HCT116 (cell line): ENCODE results near the gene CDH1. TPM values are rescaled to one million over a fixed set of nuclear protein-coding genes. Genes with fewer than 3 reads are reported as not detected.

Experiments used
- ATAC-seq: fragments of 200-7000 bp; cut with Tn5 transposase; 2 replicates; pipeline ENCODE4 v1.9.1; 2020; ENCODE audit warnings: mild to moderate bottlenecking, moderate library complexity
- BruUV-seq: library from RNA; stranded (reverse); fragments of 400-500 nt; replicated peaks from 2 replicates; lab custom pipeline; 2021; lab: Mats Ljungman, UMichigan
- CTCF ChIA-PET: fragments of 300-600 bp; sonication (Branson Sonifier 250); formaldehyde crosslinking; loops from one replicate; lab custom pipeline; 2021; ENCODE audit warnings: antibody characterized with exemption; lab: Charles Lee
- POLR2A ChIA-PET: fragments of 300-600, 350-600 bp; sonication (Branson Sonifier 250); formaldehyde crosslinking; loops from one replicate; lab custom pipeline; 2021; ENCODE audit warnings: antibody characterized with exemption; lab: Charles Lee
- RAD21 ChIA-PET, 2 experiments: fragments of 300-600 bp; sonication (Branson Sonifier 250); formaldehyde crosslinking; loops; one replicate each; lab custom pipeline; 2023; ENCODE audit warnings: low total read pairs in 2 of 2; ENCODE audit not compliant: uncharacterized antibody in 2 of 2, unreplicated experiment in 2 of 2, low non-redundant PET in 1 of 2; lab: Charles Lee
- DNase-seq: peaks from one replicate; pipeline ENCODE4 v3.0.0-alpha.2; 2010; ENCODE audit warnings: low read depth, low spot score
- H2AFZ ChIP-seq: fragments of 200-600 bp; shearing (Covaris generic), sonication (generic); 2 replicates; pipeline ENCODE4 v1.6.1; 2017; ENCODE audit warnings: low read depth, mixed run types, mixed read lengths, antibody characterized with exemption, low read length; ENCODE audit not compliant: poor library complexity, severe bottlenecking
- H3K27ac ChIP-seq: 2 replicates; pipeline ENCODE4 v1.5.1; 2012; ENCODE audit warnings: low read depth, low read length
- H3K27me3 ChIP-seq: fragments of 200-600 bp; sonication (generic); 2 replicates; pipeline ENCODE4 v1.6.1; 2016; ENCODE audit warnings: mixed run types, low read length, mixed read lengths; ENCODE audit not compliant: insufficient read depth
- H3K36me3 ChIP-seq, 2 experiments: fragments of 200-500 bp in 1 of 2; fragments of 200-600 bp in 1 of 2; sonication (Bioruptor generic) in 1 of 2; sonication (generic) in 1 of 2; 2 replicates each; pipeline versions ENCODE4 v1.5.1 to v1.6.1; 2014 to 2016; ENCODE audit warnings: low read length in 2 of 2, inconsistent platforms in 1 of 2, mixed read lengths in 1 of 2, mixed run types in 1 of 2; ENCODE audit not compliant: insufficient read depth in 2 of 2, control insufficient read depth in 1 of 2
- H3K4me1 ChIP-seq, 2 experiments: fragments of 200-600 bp in 1 of 2; sonication (generic) in 1 of 2; 2 replicates each; pipeline versions ENCODE4 v1.5.1 to v1.6.1; 2012 to 2017; ENCODE audit warnings: low read length in 2 of 2, inconsistent platforms in 1 of 2, mild to moderate bottlenecking in 1 of 2, mixed read lengths in 1 of 2, mixed run types in 1 of 2, moderate library complexity in 1 of 2; ENCODE audit not compliant: insufficient read depth in 2 of 2, control insufficient read depth in 1 of 2
- H3K4me2 ChIP-seq: fragments of 200-600 bp; sonication (generic); 2 replicates; pipeline ENCODE4 v1.6.1; 2017; ENCODE audit warnings: mixed run types, low read length, mixed read lengths
- H3K4me3 ChIP-seq, 2 experiments: fragments of 200-600 bp in 1 of 2; sonication (generic) in 1 of 2; replicated peaks in 1 of 2; 2 replicates each; pipeline ENCODE4 v1.5.1; 2011 to 2016; ENCODE audit warnings: low read length in 2 of 2, control low read depth in 1 of 2, low read depth in 1 of 2, mild to moderate bottlenecking in 1 of 2, mixed read lengths in 1 of 2, mixed run types in 1 of 2
- H3K79me2 ChIP-seq: fragments of 200-600 bp; sonication (generic); 2 replicates; pipeline ENCODE4 v1.6.1; 2017; ENCODE audit warnings: mild to moderate bottlenecking, mixed run types, low read length, moderate library complexity, mixed read lengths; ENCODE audit not compliant: insufficient read depth
- H3K9ac ChIP-seq: fragments of 200-600 bp; sonication (generic); 2 replicates; pipeline ENCODE4 v1.6.1; 2016; ENCODE audit warnings: low read length, mixed read lengths
- H3K9me2 ChIP-seq: fragments of 200-600 bp; sonication (generic), shearing (Covaris generic); 2 replicates; pipeline ENCODE4 v1.6.1; 2017; ENCODE audit warnings: mixed run types, mild to moderate bottlenecking, moderate library complexity; ENCODE audit not compliant: insufficient read depth
- H3K9me3 ChIP-seq, 2 experiments: fragments of 200-500 bp in 1 of 2; fragments of 200-600 bp in 1 of 2; sonication (Bioruptor generic) in 1 of 2; sonication (generic) in 1 of 2; 2 replicates each; pipeline ENCODE4 v1.6.1; 2014 to 2017; ENCODE audit warnings: low read length in 2 of 2, mixed read lengths in 2 of 2, inconsistent platforms in 1 of 2, low read depth in 1 of 2, mild to moderate bottlenecking in 1 of 2, mixed run types in 1 of 2, moderate library complexity in 1 of 2; ENCODE audit not compliant: control insufficient read depth in 1 of 2, insufficient read depth in 1 of 2
- H4K20me1 ChIP-seq: fragments of 200-600 bp; sonication (generic), shearing (Covaris generic); 2 replicates; pipeline ENCODE4 v1.6.1; 2017; ENCODE audit warnings: mixed run types, mild to moderate bottlenecking, moderate library complexity; ENCODE audit not compliant: insufficient read depth
- EGR1 ChIP-seq: IDR thresholded peaks from 2 replicates; pipeline ENCODE4 v1.6.1; 2012; ENCODE audit warnings: low read depth
- ELF1 ChIP-seq: IDR thresholded peaks from 2 replicates; pipeline ENCODE4 v1.6.1; 2012; ENCODE audit warnings: low read depth, borderline replicate concordance
- POLR2AphosphoS5 ChIP-seq: IDR thresholded peaks from 2 replicates; pipeline ENCODE4 v1.6.1; 2011; ENCODE audit warnings: mild to moderate bottlenecking, low read depth, low read length, moderate library complexity
- RAD21 ChIP-seq: IDR thresholded peaks from 2 replicates; pipeline ENCODE4 v1.6.1; 2012; ENCODE audit warnings: low read depth, mild to moderate bottlenecking
- SP1 ChIP-seq: IDR thresholded peaks from 2 replicates; pipeline ENCODE4 v1.6.1; 2012; ENCODE audit warnings: low read depth
- SRF ChIP-seq: IDR thresholded peaks from 2 replicates; pipeline ENCODE4 v1.6.1; 2012; ENCODE audit warnings: low read depth
- TCF7L2 ChIP-seq: IDR thresholded peaks from 2 replicates; pipeline ENCODE4 v1.7.0; 2011; ENCODE audit warnings: borderline replicate concordance, inconsistent platforms; ENCODE audit not compliant: insufficient read depth, insufficient read length; ENCODE audit errors: extremely low read depth
- intact Hi-C: fragments of 100-400 bp; cut with micrococcal nuclease; formaldehyde crosslinking; loops from 2 replicates; pipeline ENCODE4 v1.10.0; 2022
- total RNA-seq: library from RNA; stranded (reverse); gene quantifications from one replicate; pipeline ENCODE4 v1.2.1, GENCODE V29; 2021; ENCODE audit not compliant: unreplicated experiment
- TF ChIP-seq, protein P1 (sequence below): IDR thresholded peaks from 2 replicates; pipeline ENCODE4 v1.6.1; 2011; ENCODE audit warnings: mild to moderate bottlenecking, low read length, moderate library complexity; ENCODE audit not compliant: insufficient replicate concordance; ENCODE audit errors: extremely low read depth
- TF ChIP-seq, protein P2 (sequence below), 3 experiments: fragments of 200-600 bp in 1 of 3; sonication (generic) in 1 of 3; IDR thresholded peaks in 2 of 3; conservative IDR thresholded peaks in 1 of 3; 2 replicates each; pipeline ENCODE4 v1.5.1; 2012 to 2017; ENCODE audit warnings: low read depth in 2 of 3, low read length in 2 of 3, antibody characterized with exemption in 1 of 3, borderline replicate concordance in 1 of 3, control low read depth in 1 of 3, mild to moderate bottlenecking in 1 of 3, mixed read lengths in 1 of 3, mixed run types in 1 of 3, moderate library complexity in 1 of 3; ENCODE audit not compliant: insufficient read depth in 1 of 3
- TF ChIP-seq, protein P3 (sequence below): IDR thresholded peaks from 2 replicates; pipeline ENCODE4 v1.6.1; 2012
- TF ChIP-seq, protein P4 (sequence below): IDR thresholded peaks from 2 replicates; pipeline ENCODE4 v1.6.1; 2012

The CDH1 gene
- total RNA-seq, 1 experiment from 2014 or later = 73.2 TPM

DNA sequence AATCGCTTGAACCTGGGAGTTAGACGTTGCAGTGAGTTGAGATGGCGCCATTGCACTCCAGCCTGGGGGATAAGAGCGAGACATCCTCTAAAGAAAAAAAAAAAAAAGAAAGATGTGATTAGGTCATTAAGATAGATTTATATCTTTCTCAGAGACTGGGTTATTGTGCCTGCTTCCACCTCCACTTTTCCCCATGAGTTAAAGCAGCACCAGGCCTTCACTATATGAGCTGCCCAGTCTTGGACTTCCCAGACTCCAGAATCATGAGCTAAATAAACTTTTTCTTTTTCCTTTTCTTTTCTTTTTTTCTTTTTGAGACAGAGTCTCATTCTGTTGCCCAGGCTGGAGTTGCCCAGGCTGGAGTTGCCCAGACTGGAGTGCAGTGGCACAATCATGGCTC lies 19.4 kb upstream of the CDH1 start:
- ATAC-seq (no peak), DNase-seq (no peak)
- Histone ChIP-seq H3K27me3 (no peaks in the 10 kb centered on the region), H3K9me2 (no peaks in the 10 kb centered on the region), H3K9me3 (no peaks in the 10 kb centered on the region), H3K79me2 (no peaks in the 10 kb centered on the region), H3K4me1 (peaks cover 7 to 17% of the 10 kb centered on the region in 2 experiments; a peak in 3 of 4 replicates), H3K9ac (no peak overlapping the region), H2AFZ (no peak overlapping the region), H3K4me2 (no peak overlapping the region), H3K4me3 (no peak overlapping the region), H4K20me1 (no peaks in the 10 kb centered on the region), H3K36me3 (no peaks in the 10 kb centered on the region), H3K27ac (no peak overlapping the region)
- CTCF ChIA-PET = no interaction called here
- TF ChIP-seq POLR2AphosphoS5 (no peak), TCF7L2 (no peak), ELF1 (no peak), EGR1 (no peak), SRF (no peak), SP1 (no peak), RAD21 (no peak)
- TF ChIP-seq, protein P1, sequence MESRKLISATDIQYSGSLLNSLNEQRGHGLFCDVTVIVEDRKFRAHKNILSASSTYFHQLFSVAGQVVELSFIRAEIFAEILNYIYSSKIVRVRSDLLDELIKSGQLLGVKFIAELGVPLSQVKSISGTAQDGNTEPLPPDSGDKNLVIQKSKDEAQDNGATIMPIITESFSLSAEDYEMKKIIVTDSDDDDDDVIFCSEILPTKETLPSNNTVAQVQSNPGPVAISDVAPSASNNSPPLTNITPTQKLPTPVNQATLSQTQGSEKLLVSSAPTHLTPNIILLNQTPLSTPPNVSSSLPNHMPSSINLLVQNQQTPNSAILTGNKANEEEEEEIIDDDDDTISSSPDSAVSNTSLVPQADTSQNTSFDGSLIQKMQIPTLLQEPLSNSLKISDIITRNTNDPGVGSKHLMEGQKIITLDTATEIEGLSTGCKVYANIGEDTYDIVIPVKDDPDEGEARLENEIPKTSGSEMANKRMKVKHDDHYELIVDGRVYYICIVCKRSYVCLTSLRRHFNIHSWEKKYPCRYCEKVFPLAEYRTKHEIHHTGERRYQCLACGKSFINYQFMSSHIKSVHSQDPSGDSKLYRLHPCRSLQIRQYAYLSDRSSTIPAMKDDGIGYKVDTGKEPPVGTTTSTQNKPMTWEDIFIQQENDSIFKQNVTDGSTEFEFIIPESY = no peak
- TF ChIP-seq, protein P2, sequence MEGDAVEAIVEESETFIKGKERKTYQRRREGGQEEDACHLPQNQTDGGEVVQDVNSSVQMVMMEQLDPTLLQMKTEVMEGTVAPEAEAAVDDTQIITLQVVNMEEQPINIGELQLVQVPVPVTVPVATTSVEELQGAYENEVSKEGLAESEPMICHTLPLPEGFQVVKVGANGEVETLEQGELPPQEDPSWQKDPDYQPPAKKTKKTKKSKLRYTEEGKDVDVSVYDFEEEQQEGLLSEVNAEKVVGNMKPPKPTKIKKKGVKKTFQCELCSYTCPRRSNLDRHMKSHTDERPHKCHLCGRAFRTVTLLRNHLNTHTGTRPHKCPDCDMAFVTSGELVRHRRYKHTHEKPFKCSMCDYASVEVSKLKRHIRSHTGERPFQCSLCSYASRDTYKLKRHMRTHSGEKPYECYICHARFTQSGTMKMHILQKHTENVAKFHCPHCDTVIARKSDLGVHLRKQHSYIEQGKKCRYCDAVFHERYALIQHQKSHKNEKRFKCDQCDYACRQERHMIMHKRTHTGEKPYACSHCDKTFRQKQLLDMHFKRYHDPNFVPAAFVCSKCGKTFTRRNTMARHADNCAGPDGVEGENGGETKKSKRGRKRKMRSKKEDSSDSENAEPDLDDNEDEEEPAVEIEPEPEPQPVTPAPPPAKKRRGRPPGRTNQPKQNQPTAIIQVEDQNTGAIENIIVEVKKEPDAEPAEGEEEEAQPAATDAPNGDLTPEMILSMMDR (IDR thresholded peaks at IDR 0.05 in 2 of 3, conservative IDR thresholded peaks at IDR 0.05 in 1 of 3; ENCODE audit: borderline replicate concordance in 1 of 3, insufficient read depth in 1 of 3, low read depth in 2 of 3, low read length in 2 of 3) = no peak
- TF ChIP-seq, protein P3, sequence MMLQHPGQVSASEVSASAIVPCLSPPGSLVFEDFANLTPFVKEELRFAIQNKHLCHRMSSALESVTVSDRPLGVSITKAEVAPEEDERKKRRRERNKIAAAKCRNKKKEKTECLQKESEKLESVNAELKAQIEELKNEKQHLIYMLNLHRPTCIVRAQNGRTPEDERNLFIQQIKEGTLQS = no peak
- TF ChIP-seq, protein P4, sequence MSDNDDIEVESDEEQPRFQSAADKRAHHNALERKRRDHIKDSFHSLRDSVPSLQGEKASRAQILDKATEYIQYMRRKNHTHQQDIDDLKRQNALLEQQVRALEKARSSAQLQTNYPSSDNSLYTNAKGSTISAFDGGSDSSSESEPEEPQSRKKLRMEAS = no peak
- no TSS peak for BruUV-seq
- POLR2A ChIA-PET = no interaction called here
- RAD21 ChIA-PET = interaction anchor here (0.7 kb wide), 2 partner anchors 14 to 201 kb away, joined by 3 read pairs; no protein-coding TSS in a partner anchor
- intact Hi-C loops = no loop called here
